ENCODE measurements around the gene UBE2D1.

DNA sequence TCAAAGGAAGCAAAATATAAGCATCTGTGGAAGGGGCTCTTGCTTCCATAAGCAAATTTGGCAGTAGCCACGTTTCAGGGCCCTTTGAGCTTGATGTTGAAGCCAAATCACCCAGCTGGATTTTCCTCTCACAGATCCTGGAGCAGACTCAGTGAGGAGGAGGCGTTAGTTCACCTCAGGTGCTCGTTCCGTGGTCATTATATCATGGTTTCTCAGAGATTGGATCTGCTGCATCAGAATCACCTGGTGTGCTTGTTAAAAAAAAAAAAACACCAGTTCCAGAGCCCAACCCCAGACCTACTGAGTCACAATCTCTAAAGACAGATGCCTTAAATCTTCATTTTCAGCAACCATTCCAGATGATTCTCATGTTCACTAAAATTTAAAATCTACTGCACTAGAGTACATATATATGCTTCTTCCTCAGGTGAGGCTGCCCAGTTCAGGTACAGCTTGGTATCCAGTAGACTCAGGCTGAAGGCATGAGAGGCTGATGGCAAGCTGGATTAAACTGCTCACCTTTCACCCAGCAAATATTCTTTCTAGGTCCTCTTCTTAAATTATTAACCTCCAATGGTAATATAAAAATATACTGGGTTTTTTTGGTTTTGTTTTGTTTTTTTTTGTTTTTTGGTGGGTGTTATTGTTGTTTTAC lies 75.3 kb downstream of the UBE2D1 start:
- TF ChIP-seq, protein P1, sequence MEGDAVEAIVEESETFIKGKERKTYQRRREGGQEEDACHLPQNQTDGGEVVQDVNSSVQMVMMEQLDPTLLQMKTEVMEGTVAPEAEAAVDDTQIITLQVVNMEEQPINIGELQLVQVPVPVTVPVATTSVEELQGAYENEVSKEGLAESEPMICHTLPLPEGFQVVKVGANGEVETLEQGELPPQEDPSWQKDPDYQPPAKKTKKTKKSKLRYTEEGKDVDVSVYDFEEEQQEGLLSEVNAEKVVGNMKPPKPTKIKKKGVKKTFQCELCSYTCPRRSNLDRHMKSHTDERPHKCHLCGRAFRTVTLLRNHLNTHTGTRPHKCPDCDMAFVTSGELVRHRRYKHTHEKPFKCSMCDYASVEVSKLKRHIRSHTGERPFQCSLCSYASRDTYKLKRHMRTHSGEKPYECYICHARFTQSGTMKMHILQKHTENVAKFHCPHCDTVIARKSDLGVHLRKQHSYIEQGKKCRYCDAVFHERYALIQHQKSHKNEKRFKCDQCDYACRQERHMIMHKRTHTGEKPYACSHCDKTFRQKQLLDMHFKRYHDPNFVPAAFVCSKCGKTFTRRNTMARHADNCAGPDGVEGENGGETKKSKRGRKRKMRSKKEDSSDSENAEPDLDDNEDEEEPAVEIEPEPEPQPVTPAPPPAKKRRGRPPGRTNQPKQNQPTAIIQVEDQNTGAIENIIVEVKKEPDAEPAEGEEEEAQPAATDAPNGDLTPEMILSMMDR (IDR thresholded peaks at IDR 0.05 in 4 of 5, conservative IDR thresholded peaks at IDR 0.05 in 1 of 5) = no peak
- no peak for TF ChIP-seq POLR2A (IDR thresholded peaks at IDR 0.05)

Measured in gastrocnemius medialis (tissue), 4 donors.